HCT116 (cell line): ENCODE measurements around the gene SNRPA. TPM values are rescaled to one million over a fixed set of nuclear protein-coding genes. Genes with fewer than 3 reads are reported as not detected.

Experiments
- ATAC-seq: fragments of 200-7000 bp; cut with Tn5 transposase; 2 replicates; pipeline ENCODE4 v1.9.1; 2020; ENCODE audit warnings: mild to moderate bottlenecking, moderate library complexity
- BruUV-seq: library from RNA; stranded (reverse); fragments of 400-500 nt; replicated peaks from 2 replicates; lab custom pipeline; 2021; lab: Mats Ljungman, UMichigan
- CTCF ChIA-PET: fragments of 300-600 bp; sonication (Branson Sonifier 250); formaldehyde crosslinking; loops from one replicate; lab custom pipeline; 2021; ENCODE audit warnings: antibody characterized with exemption; lab: Charles Lee
- POLR2A ChIA-PET: fragments of 300-600, 350-600 bp; sonication (Branson Sonifier 250); formaldehyde crosslinking; loops from one replicate; lab custom pipeline; 2021; ENCODE audit warnings: antibody characterized with exemption; lab: Charles Lee
- RAD21 ChIA-PET, 2 experiments: fragments of 300-600 bp; sonication (Branson Sonifier 250); formaldehyde crosslinking; loops; one replicate each; lab custom pipeline; 2023; ENCODE audit warnings: low total read pairs in 2 of 2; ENCODE audit not compliant: uncharacterized antibody in 2 of 2, unreplicated experiment in 2 of 2, low non-redundant PET in 1 of 2; lab: Charles Lee
- DNase-seq: peaks from one replicate; pipeline ENCODE4 v3.0.0-alpha.2; 2010; ENCODE audit warnings: low read depth, low spot score
- H2AFZ ChIP-seq: fragments of 200-600 bp; shearing (Covaris generic), sonication (generic); 2 replicates; pipeline ENCODE4 v1.6.1; 2017; ENCODE audit warnings: low read depth, mixed run types, mixed read lengths, antibody characterized with exemption, low read length; ENCODE audit not compliant: poor library complexity, severe bottlenecking
- H3K27ac ChIP-seq: 2 replicates; pipeline ENCODE4 v1.5.1; 2012; ENCODE audit warnings: low read depth, low read length
- H3K27me3 ChIP-seq: fragments of 200-600 bp; sonication (generic); 2 replicates; pipeline ENCODE4 v1.6.1; 2016; ENCODE audit warnings: mixed run types, low read length, mixed read lengths; ENCODE audit not compliant: insufficient read depth
- H3K36me3 ChIP-seq, 2 experiments: fragments of 200-500 bp in 1 of 2; fragments of 200-600 bp in 1 of 2; sonication (Bioruptor generic) in 1 of 2; sonication (generic) in 1 of 2; 2 replicates each; pipeline versions ENCODE4 v1.5.1 to v1.6.1; 2014 to 2016; ENCODE audit warnings: low read length in 2 of 2, inconsistent platforms in 1 of 2, mixed read lengths in 1 of 2, mixed run types in 1 of 2; ENCODE audit not compliant: insufficient read depth in 2 of 2, control insufficient read depth in 1 of 2
- H3K4me1 ChIP-seq, 2 experiments: fragments of 200-600 bp in 1 of 2; sonication (generic) in 1 of 2; 2 replicates each; pipeline versions ENCODE4 v1.5.1 to v1.6.1; 2012 to 2017; ENCODE audit warnings: low read length in 2 of 2, inconsistent platforms in 1 of 2, mild to moderate bottlenecking in 1 of 2, mixed read lengths in 1 of 2, mixed run types in 1 of 2, moderate library complexity in 1 of 2; ENCODE audit not compliant: insufficient read depth in 2 of 2, control insufficient read depth in 1 of 2
- H3K4me2 ChIP-seq: fragments of 200-600 bp; sonication (generic); 2 replicates; pipeline ENCODE4 v1.6.1; 2017; ENCODE audit warnings: mixed run types, low read length, mixed read lengths
- H3K4me3 ChIP-seq, 2 experiments: fragments of 200-600 bp in 1 of 2; sonication (generic) in 1 of 2; replicated peaks in 1 of 2; 2 replicates each; pipeline ENCODE4 v1.5.1; 2011 to 2016; ENCODE audit warnings: low read length in 2 of 2, control low read depth in 1 of 2, low read depth in 1 of 2, mild to moderate bottlenecking in 1 of 2, mixed read lengths in 1 of 2, mixed run types in 1 of 2
- H3K79me2 ChIP-seq: fragments of 200-600 bp; sonication (generic); 2 replicates; pipeline ENCODE4 v1.6.1; 2017; ENCODE audit warnings: mild to moderate bottlenecking, mixed run types, low read length, moderate library complexity, mixed read lengths; ENCODE audit not compliant: insufficient read depth
- H3K9ac ChIP-seq: fragments of 200-600 bp; sonication (generic); 2 replicates; pipeline ENCODE4 v1.6.1; 2016; ENCODE audit warnings: low read length, mixed read lengths
- H3K9me2 ChIP-seq: fragments of 200-600 bp; sonication (generic), shearing (Covaris generic); 2 replicates; pipeline ENCODE4 v1.6.1; 2017; ENCODE audit warnings: mixed run types, mild to moderate bottlenecking, moderate library complexity; ENCODE audit not compliant: insufficient read depth
- H3K9me3 ChIP-seq, 2 experiments: fragments of 200-500 bp in 1 of 2; fragments of 200-600 bp in 1 of 2; sonication (Bioruptor generic) in 1 of 2; sonication (generic) in 1 of 2; 2 replicates each; pipeline ENCODE4 v1.6.1; 2014 to 2017; ENCODE audit warnings: low read length in 2 of 2, mixed read lengths in 2 of 2, inconsistent platforms in 1 of 2, low read depth in 1 of 2, mild to moderate bottlenecking in 1 of 2, mixed run types in 1 of 2, moderate library complexity in 1 of 2; ENCODE audit not compliant: control insufficient read depth in 1 of 2, insufficient read depth in 1 of 2
- H4K20me1 ChIP-seq: fragments of 200-600 bp; sonication (generic), shearing (Covaris generic); 2 replicates; pipeline ENCODE4 v1.6.1; 2017; ENCODE audit warnings: mixed run types, mild to moderate bottlenecking, moderate library complexity; ENCODE audit not compliant: insufficient read depth
- ATF3 ChIP-seq: IDR thresholded peaks from 2 replicates; pipeline ENCODE4 v1.6.1; 2012
- RAD21 ChIP-seq: IDR thresholded peaks from 2 replicates; pipeline ENCODE4 v1.6.1; 2012; ENCODE audit warnings: low read depth, mild to moderate bottlenecking
- SRF ChIP-seq: IDR thresholded peaks from 2 replicates; pipeline ENCODE4 v1.6.1; 2012; ENCODE audit warnings: low read depth
- ZBTB33 ChIP-seq: IDR thresholded peaks from 2 replicates; pipeline ENCODE4 v1.6.1; 2011; ENCODE audit warnings: mild to moderate bottlenecking, low read length, moderate library complexity; ENCODE audit not compliant: insufficient replicate concordance; ENCODE audit errors: extremely low read depth
- ZFX ChIP-seq: fragments of 450-650 bp; IDR thresholded peaks from 2 replicates; pipeline ENCODE4 v1.6.1; 2017
- intact Hi-C: fragments of 100-400 bp; cut with micrococcal nuclease; formaldehyde crosslinking; loops from 2 replicates; pipeline ENCODE4 v1.10.0; 2022
- total RNA-seq: library from RNA; stranded (reverse); gene quantifications from one replicate; pipeline ENCODE4 v1.2.1, GENCODE V29; 2021; ENCODE audit not compliant: unreplicated experiment
- TF ChIP-seq, protein P1 (sequence below), 3 experiments: fragments of 200-600 bp in 1 of 3; sonication (generic) in 1 of 3; IDR thresholded peaks in 2 of 3; conservative IDR thresholded peaks in 1 of 3; 2 replicates each; pipeline ENCODE4 v1.5.1; 2012 to 2017; ENCODE audit warnings: low read depth in 2 of 3, low read length in 2 of 3, antibody characterized with exemption in 1 of 3, borderline replicate concordance in 1 of 3, control low read depth in 1 of 3, mild to moderate bottlenecking in 1 of 3, mixed read lengths in 1 of 3, mixed run types in 1 of 3, moderate library complexity in 1 of 3; ENCODE audit not compliant: insufficient read depth in 1 of 3
- TF ChIP-seq, protein P2 (sequence below): IDR thresholded peaks from 2 replicates; pipeline ENCODE4 v1.6.1; 2012

Gene SNRPA
- total RNA-seq, 1 experiment from 2014 or later: 170 TPM

GRCh38 chr19:40719414-40719894 is 31.5 kb upstream of the SNRPA start (continued):
- TF ChIP-seq, protein P1, sequence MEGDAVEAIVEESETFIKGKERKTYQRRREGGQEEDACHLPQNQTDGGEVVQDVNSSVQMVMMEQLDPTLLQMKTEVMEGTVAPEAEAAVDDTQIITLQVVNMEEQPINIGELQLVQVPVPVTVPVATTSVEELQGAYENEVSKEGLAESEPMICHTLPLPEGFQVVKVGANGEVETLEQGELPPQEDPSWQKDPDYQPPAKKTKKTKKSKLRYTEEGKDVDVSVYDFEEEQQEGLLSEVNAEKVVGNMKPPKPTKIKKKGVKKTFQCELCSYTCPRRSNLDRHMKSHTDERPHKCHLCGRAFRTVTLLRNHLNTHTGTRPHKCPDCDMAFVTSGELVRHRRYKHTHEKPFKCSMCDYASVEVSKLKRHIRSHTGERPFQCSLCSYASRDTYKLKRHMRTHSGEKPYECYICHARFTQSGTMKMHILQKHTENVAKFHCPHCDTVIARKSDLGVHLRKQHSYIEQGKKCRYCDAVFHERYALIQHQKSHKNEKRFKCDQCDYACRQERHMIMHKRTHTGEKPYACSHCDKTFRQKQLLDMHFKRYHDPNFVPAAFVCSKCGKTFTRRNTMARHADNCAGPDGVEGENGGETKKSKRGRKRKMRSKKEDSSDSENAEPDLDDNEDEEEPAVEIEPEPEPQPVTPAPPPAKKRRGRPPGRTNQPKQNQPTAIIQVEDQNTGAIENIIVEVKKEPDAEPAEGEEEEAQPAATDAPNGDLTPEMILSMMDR (IDR thresholded peaks at IDR 0.05 in 2 of 3, conservative IDR thresholded peaks at IDR 0.05 in 1 of 3; ENCODE audit: borderline replicate concordance in 1 of 3, insufficient read depth in 1 of 3, low read depth in 2 of 3, low read length in 2 of 3): no peak
- TF ChIP-seq ZFX: no peak

- no peaks in the 10 kb centered on the region for H3K9me3 ChIP-seq
- DNase-seq (no peak), ATAC-seq (no peak)
- H4K20me1 ChIP-seq: no peaks in the 10 kb centered on the region
- peaks cover 1 to 26% of the 10 kb centered on the region in 2 experiments; a peak in 3 of 4 replicates for H3K36me3 ChIP-seq
- TF ChIP-seq ZFX: no peak
- TF ChIP-seq SRF: no peak
- TF ChIP-seq, protein P2, sequence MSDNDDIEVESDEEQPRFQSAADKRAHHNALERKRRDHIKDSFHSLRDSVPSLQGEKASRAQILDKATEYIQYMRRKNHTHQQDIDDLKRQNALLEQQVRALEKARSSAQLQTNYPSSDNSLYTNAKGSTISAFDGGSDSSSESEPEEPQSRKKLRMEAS: no peak
- TF ChIP-seq ATF3: no peak
- no peak for TF ChIP-seq RAD21
- no peak for TF ChIP-seq ZBTB33
- H3K9ac ChIP-seq: no peak overlapping the region
- peaks cover 72% of the 10 kb centered on the region for H3K79me2 ChIP-seq
- H3K27ac ChIP-seq: no peak overlapping the region
- POLR2A ChIA-PET: interaction anchor here (0.7 kb wide), 1 partner anchor 431 kb away, joined by 3 read pairs; no protein-coding TSS in a partner anchor
- H3K4me3 ChIP-seq: no peak overlapping the region
- RAD21 ChIA-PET: no interaction called here
- BruUV-seq: no TSS peak
- peaks cover 9 to 45% of the 10 kb centered on the region in 2 experiments for H3K4me1 ChIP-seq
- no peaks in the 10 kb centered on the region for H3K9me2 ChIP-seq
- H3K27me3 ChIP-seq: no peaks in the 10 kb centered on the region
- CTCF ChIA-PET: no interaction called here
- H2AFZ ChIP-seq: no peak overlapping the region
- intact Hi-C loops: no loop called here
- H3K4me2 ChIP-seq: no peak overlapping the region
Observed at GRCh38 chr19:40721140-40721486, 29.9 kb upstream of the SNRPA start.
